Measurements from ENCODE around the gene STARD6. TPM values are rescaled to one million over a fixed set of nuclear protein-coding genes. Genes with fewer than 3 reads are reported as not detected.

Gene STARD6
- total RNA-seq, 4 donors from 2014 or later: not detected

GRCh38 chr18:54294274-54294673 lies 63.4 kb downstream of the STARD6 start:
- H3K9me3 ChIP-seq: no peaks in the 10 kb centered on the region
- WGBS: 97% methylated on average over 4 of the region's 4 CpGs
- H3K4me1 ChIP-seq: no peaks in the 10 kb centered on the region
- DNase-seq (ENCODE audit: low spot score in 2 of 2): no peak
- no peak overlapping the region for H3K4me3 ChIP-seq
- H3K27me3 ChIP-seq: no peaks in the 10 kb centered on the region
- TF ChIP-seq EP300 (IDR thresholded peaks at IDR 0.05) (no peak), POLR2A (IDR thresholded peaks at IDR 0.05) (no peak), POLR2AphosphoS5 (IDR thresholded peaks at IDR 0.05) (no peak), CTCF (IDR thresholded peaks at IDR 0.05) (no peak)
- H3K36me3 ChIP-seq: peaks cover 27% of the 10 kb centered on the region
- H3K27ac ChIP-seq: no peak overlapping the region

DNA sequence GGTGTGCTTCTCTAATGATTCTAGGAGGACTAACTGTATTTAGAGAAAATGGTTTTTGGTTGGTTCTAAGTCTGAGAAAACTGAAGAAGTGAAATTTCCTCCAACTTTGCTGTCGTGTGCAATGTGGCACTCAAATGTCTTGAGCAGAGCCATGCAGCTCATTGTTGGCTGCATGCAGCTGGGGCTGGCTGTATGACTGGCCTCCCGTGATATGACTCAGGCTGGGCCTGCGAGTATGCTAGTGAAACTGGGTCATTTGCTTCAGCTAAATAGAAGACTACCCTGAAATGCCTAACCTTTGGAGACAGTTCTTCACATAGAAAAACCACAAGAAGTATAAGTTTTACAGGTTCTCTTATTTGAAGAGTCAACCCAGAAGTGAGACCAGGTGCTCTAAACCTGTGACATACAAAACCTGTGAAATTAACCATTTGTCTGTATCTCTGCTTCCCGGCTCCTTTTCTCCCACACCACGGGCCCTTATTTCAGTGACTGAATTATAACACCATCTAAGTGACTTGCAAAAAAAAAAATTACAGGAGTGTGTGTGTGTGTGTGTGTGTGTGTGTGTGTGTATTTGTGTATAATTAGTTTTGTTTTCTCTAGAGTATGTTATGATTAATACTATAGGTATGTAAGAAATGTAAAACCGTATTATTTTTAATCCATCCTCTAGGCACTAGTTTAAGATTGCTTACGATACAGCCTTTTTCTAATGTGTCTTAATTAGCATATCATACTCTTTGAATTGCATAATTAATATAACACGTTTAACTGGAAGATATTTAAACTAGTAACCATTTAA lies 72.5 kb downstream of the STARD6 start:
- Histone ChIP-seq H3K36me3 (peaks cover 60% of the 10 kb centered on the region), H3K9me3 (no peaks in the 10 kb centered on the region), H3K4me3 (no peak overlapping the region), H3K4me1 (no peaks in the 10 kb centered on the region), H3K27me3 (no peaks in the 10 kb centered on the region), H3K27ac (no peak overlapping the region)
- DNase-seq (ENCODE audit: low spot score in 2 of 2): no peak
- 48% methylated on average over 8 of the region's 8 CpGs for WGBS
- TF ChIP-seq CTCF (IDR thresholded peaks at IDR 0.05) (no peak), EP300 (IDR thresholded peaks at IDR 0.05) (no peak)

DNA sequence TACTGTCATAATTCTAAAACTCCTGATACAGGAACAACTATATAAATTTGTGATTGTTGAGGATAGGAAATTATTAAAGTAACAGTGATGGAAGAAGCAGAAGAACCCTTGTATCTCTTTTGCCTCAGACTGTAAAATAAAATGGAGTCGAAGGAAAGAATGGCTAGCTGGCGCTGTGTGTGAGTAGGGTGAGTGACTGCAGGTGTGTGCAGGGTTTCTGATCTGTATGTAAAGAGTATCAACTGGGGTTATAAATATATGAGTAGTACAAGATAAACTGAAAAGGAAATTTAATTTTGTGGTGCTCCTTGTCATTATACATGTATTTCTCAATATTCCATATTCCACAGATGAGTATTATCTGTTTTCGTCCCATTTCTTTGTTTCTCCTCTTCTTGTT lies 73.1 kb downstream of the STARD6 start:
- H3K4me1 ChIP-seq: no peaks in the 10 kb centered on the region
- no peak for TF ChIP-seq EP300 (IDR thresholded peaks at IDR 0.05)
- no peak for TF ChIP-seq POLR2AphosphoS5 (IDR thresholded peaks at IDR 0.05)
- no peak for TF ChIP-seq POLR2A (IDR thresholded peaks at IDR 0.05)
- TF ChIP-seq CTCF (IDR thresholded peaks at IDR 0.05): no peak
- no peak overlapping the region for H3K4me3 ChIP-seq
- no peaks in the 10 kb centered on the region for H3K27me3 ChIP-seq
- no peak for DNase-seq (ENCODE audit: low spot score in 2 of 2)
- H3K27ac ChIP-seq: no peak overlapping the region
- 95% methylated on average over 3 of the region's 3 CpGs for WGBS
- peaks cover 58% of the 10 kb centered on the region for H3K36me3 ChIP-seq
- H3K9me3 ChIP-seq: no peaks in the 10 kb centered on the region

DNA sequence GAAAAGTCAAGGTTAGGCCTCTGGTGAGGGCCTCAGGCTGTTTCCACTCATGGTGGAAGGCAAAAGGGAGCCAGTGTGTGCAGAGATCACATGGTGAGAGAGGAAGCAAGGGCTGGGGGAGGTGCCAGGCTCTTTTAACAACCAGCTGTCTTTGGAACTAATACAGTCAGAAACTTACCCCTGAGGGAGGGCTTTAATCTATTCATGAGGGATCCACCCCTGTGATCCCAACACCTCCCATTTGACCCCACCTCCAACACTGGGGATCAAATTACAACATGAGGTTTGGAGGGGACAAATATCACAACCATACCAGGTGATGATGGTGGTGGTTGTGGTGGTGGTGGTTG lies 77.5 kb downstream of the STARD6 start:
- H3K4me3 ChIP-seq: no peak overlapping the region
- peaks cover 43% of the 10 kb centered on the region for H3K36me3 ChIP-seq
- H3K4me1 ChIP-seq: no peaks in the 10 kb centered on the region
- no peaks in the 10 kb centered on the region for H3K27me3 ChIP-seq
- no peak for TF ChIP-seq POLR2A (IDR thresholded peaks at IDR 0.05)
- no peak for TF ChIP-seq POLR2AphosphoS5 (IDR thresholded peaks at IDR 0.05)
- TF ChIP-seq EP300 (IDR thresholded peaks at IDR 0.05): no peak
- TF ChIP-seq CTCF (IDR thresholded peaks at IDR 0.05): no peak
- H3K27ac ChIP-seq: no peak overlapping the region
- H3K9me3 ChIP-seq: no peaks in the 10 kb centered on the region
- no peak for DNase-seq (ENCODE audit: low spot score in 2 of 2)

GRCh38 chr18:54279477-54280219 lies 78.0 kb downstream of the STARD6 start:
- Histone ChIP-seq H3K4me1 (no peaks in the 10 kb centered on the region), H3K27me3 (no peaks in the 10 kb centered on the region), H3K4me3 (no peak overlapping the region), H3K27ac (no peak overlapping the region), H3K36me3 (peaks cover 40% of the 10 kb centered on the region), H3K9me3 (no peaks in the 10 kb centered on the region)
- WGBS: 97% methylated on average over 5 of the region's 5 CpGs
- DNase-seq (ENCODE audit: low spot score in 2 of 2): no peak
- TF ChIP-seq EP300 (IDR thresholded peaks at IDR 0.05): no peak
- TF ChIP-seq POLR2AphosphoS5 (IDR thresholded peaks at IDR 0.05): no peak
- TF ChIP-seq CTCF (IDR thresholded peaks at IDR 0.05): no peak
- TF ChIP-seq POLR2A (IDR thresholded peaks at IDR 0.05): no peak
